GM21381 (cell line): Measurements from ENCODE around the gene XAF1.
"Not testable (repeated sequence)": the region's sequence is repeated elsewhere in the genome, so short reads cannot be mapped to it uniquely, and the experiment has no call there.

Experiments
- ATAC-seq: cut with Tn5 transposase; IDR thresholded peaks from one replicate; pipeline ENCODE4 v1.9.1; 2021; ENCODE audit warnings: mild to moderate bottlenecking, moderate library complexity; ENCODE audit not compliant: unreplicated experiment

Gene XAF1

GRCh38 chr17:6797718-6798351 lies 42.0 kb downstream of the XAF1 start:
- ATAC-seq, result no peak

- no peak for ATAC-seq
Observed at GRCh38 chr17:6799738-6800137, 43.9 kb downstream of the XAF1 start.

- ATAC-seq, result no peak
Observed at GRCh38 chr17:6800422-6801027, 44.7 kb downstream of the XAF1 start.

- no peak for ATAC-seq
Observed at GRCh38 chr17:6811510-6811909, 55.7 kb downstream of the XAF1 start.

GRCh38 chr17:6812295-6812694 lies 56.4 kb downstream of the XAF1 start:
- ATAC-seq, result no peak

GRCh38 chr17:6815775-6816174 lies 59.9 kb downstream of the XAF1 start:
- no peak for ATAC-seq

GRCh38 chr17:6816368-6816767 lies 60.5 kb downstream of the XAF1 start:
- not testable (repeated sequence) for ATAC-seq

GRCh38 chr17:6818938-6819337 lies 63.1 kb downstream of the XAF1 start:
- no peak for ATAC-seq

GRCh38 chr17:6823011-6823442 lies 67.2 kb downstream of the XAF1 start:
- no peak for ATAC-seq
